Upper lobe of right lung (tissue), 1 donor: Measurements from ENCODE around the gene HTD2. TPM values are rescaled to one million over a fixed set of nuclear protein-coding genes. Genes with fewer than 3 reads are reported as not detected.

ENCODE experiments used
- ATAC-seq: fragments of 200-7000 bp; cut with Tn5 transposase; one replicate; pipeline ENCODE4 v1.9.1; 2020; ENCODE audit warnings: mild to moderate bottlenecking, moderate library complexity
- DNase-seq: peaks from one replicate; pipeline ENCODE4 v3.0.0-alpha.2; 2020
- H3K27ac ChIP-seq: fragments of 200-600 bp; one replicate; pipeline ENCODE4 v1.8.0; 2022
- H3K27me3 ChIP-seq: fragments of 200-600 bp; one replicate; pipeline ENCODE4 v1.8.0; 2022; ENCODE audit warnings: mild to moderate bottlenecking
- H3K36me3 ChIP-seq: fragments of 200-600 bp; one replicate; pipeline ENCODE4 v1.8.0; 2022
- H3K4me1 ChIP-seq: fragments of 200-600 bp; one replicate; pipeline ENCODE4 v1.8.0; 2022
- H3K4me3 ChIP-seq: fragments of 200-600 bp; one replicate; pipeline ENCODE4 v1.8.0; 2022; ENCODE audit warnings: mild to moderate bottlenecking
- H3K9me3 ChIP-seq: fragments of 200-600 bp; one replicate; pipeline ENCODE4 v1.8.0; 2022
- intact Hi-C: fragments of 100-400 bp; cut with DNase I; formaldehyde crosslinking; loops from one replicate; pipeline ENCODE4 v1.11.0; 2022
- total RNA-seq: library from RNA; stranded (reverse); fragmentation: NEBNext Ultra II Directional; extraction: Animal tissue kit (Norgen Biotek cat#: 25700); gene quantifications from one replicate; pipeline ENCODE4 v1.2.1, GENCODE V29; 2021
- TF ChIP-seq, protein P1 (sequence below): fragments of 200-600 bp; IDR thresholded peaks from one replicate; pipeline ENCODE4 v1.8.0; 2022; ENCODE audit warnings: antibody characterized with exemption
- donor health status: DM: no; HTN: yes; CAD: no; lungs with severe emphysema.

HTD2 gene
- total RNA-seq, 1 donor from 2014 or later: 6.2 TPM

DNA sequence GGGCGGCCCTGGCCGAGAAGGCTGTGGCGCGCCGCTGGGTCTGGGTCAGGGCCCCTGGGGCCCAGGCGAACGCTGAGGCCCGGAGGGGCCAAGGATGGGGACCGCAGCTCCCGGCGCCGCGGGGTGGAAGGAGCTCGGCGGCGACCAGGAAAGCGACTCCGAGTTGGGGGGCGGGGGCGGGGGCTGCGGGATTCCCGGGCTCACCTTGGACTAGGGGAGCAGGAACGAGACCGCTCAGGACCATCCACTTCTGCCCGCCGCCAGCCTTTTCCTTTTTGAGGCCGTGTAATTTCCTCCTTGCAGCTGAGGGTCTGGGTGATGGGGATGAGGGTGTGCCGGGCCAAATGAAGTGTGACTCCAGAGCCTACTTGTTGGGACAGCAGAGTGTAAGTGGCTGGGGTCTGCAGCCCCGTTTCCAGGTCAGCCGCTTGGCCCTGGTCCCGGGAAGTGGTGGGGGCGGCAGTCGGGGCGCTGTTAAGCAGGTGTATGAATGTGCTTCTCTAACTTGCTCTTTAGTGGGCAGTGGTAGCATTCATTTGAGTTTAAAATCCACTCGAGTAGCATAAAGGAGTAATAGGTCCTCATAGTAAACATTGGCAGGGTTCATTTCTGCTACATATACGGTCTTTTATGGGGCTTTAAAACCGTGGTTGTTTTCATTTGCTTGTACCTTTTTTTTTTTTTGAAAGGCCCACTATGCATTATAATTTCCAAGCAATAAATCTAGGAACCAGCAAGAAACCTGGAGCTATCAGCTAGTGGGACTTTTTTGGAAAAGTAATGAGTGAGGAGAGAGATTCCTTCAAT, 27.1 kb downstream of the HTD2 start:
- ATAC-seq: peak; percentile 4
- Histone ChIP-seq H3K27ac (peak overlapping the region; percentile 38), H3K36me3 (no peaks in the 10 kb centered on the region), H3K9me3 (no peaks in the 10 kb centered on the region), H3K4me1 (peaks cover 30% of the 10 kb centered on the region), H3K27me3 (no peaks in the 10 kb centered on the region), H3K4me3 (peak overlapping the region; percentile 85)
- TF ChIP-seq, protein P1, sequence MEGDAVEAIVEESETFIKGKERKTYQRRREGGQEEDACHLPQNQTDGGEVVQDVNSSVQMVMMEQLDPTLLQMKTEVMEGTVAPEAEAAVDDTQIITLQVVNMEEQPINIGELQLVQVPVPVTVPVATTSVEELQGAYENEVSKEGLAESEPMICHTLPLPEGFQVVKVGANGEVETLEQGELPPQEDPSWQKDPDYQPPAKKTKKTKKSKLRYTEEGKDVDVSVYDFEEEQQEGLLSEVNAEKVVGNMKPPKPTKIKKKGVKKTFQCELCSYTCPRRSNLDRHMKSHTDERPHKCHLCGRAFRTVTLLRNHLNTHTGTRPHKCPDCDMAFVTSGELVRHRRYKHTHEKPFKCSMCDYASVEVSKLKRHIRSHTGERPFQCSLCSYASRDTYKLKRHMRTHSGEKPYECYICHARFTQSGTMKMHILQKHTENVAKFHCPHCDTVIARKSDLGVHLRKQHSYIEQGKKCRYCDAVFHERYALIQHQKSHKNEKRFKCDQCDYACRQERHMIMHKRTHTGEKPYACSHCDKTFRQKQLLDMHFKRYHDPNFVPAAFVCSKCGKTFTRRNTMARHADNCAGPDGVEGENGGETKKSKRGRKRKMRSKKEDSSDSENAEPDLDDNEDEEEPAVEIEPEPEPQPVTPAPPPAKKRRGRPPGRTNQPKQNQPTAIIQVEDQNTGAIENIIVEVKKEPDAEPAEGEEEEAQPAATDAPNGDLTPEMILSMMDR: no peak
- intact Hi-C loops: loop anchor here (10.0 kb wide), 1 partner anchor 71 kb away; no protein-coding TSS in a partner anchor
- peak; percentile 66 for DNase-seq

DNA sequence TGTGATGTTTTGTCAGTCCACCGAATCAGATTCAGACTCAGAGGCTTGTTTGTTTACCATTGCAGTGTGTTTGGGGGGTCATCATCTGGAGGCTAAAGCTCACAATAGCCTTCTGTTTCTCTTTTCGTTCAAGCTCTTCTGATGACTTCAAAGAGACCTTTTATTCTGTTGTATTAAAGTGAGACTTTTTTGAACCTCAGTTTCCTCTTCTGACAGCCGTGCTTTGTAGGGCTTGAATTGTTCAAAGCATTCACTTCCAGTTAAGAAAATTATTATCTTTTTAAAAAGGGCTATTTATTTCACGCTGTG, 27.6 kb downstream of the HTD2 start:
- ATAC-seq: no peak
- Histone ChIP-seq H3K4me1 (peaks cover 30% of the 10 kb centered on the region), H3K9me3 (no peaks in the 10 kb centered on the region), H3K4me3 (peak overlapping the region; percentile 85), H3K27me3 (no peaks in the 10 kb centered on the region), H3K36me3 (no peaks in the 10 kb centered on the region), H3K27ac (peak overlapping the region; percentile 38)
- intact Hi-C loops: loop anchor here (10.0 kb wide), 1 partner anchor 71 kb away; no protein-coding TSS in a partner anchor
- TF ChIP-seq, protein P1: no peak
- DNase-seq: no peak

DNA sequence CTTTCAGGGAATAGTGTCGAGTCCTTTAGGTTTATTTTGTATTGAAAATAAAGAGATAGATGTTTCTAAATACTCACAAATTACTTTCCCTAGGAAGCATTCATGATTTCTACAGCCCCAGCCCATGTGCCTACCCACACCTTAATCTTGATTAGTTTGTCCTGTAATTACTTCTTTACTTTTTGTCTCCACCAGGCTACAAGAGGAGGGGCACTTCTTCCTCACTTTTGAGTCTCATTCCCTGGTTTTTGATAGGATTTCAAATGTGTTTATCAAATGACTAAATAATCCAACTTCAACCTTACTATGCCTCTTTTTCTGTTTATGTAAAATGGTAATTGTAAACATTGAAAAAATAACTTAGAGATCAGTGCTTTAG, 28.2 kb downstream of the HTD2 start:
- intact Hi-C loops: loop anchor here (10.0 kb wide), 1 partner anchor 70 kb away; no protein-coding TSS in a partner anchor
- DNase-seq: no peak
- H3K27ac ChIP-seq: peak overlapping the region; percentile 4

DNA sequence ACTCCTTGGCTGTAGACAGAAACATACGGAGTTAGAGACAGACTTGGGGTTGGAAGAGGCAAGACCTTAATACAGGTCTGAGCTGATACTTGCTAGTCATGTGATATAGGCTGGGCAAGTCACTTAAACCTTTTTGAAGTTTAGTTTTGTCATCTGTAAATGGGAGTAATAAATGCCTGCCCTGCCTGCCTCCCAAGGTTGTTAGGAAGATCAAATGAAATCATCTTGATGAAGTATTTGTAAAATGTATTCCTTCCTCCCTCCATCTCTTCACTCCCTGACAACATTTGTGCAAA, 29.3 kb downstream of the HTD2 start:
- Histone ChIP-seq H3K4me1 (peaks cover 30% of the 10 kb centered on the region), H3K9me3 (no peaks in the 10 kb centered on the region), H3K27ac (peak overlapping the region; percentile 77), H3K36me3 (no peaks in the 10 kb centered on the region), H3K27me3 (no peaks in the 10 kb centered on the region), H3K4me3 (peak overlapping the region; percentile 8)
- intact Hi-C loops: loop anchor here (10.0 kb wide), 1 partner anchor 69 kb away; no protein-coding TSS in a partner anchor
- no peak for DNase-seq
- ATAC-seq: no peak
- TF ChIP-seq, protein P1: no peak

More for the DNA sequence above, 28.2 kb downstream of the HTD2 start:
- H3K4me3 ChIP-seq: peak overlapping the region; percentile 85
- H3K36me3 ChIP-seq: no peaks in the 10 kb centered on the region
- TF ChIP-seq, protein P1: no peak
- peaks cover 30% of the 10 kb centered on the region for H3K4me1 ChIP-seq
- H3K27me3 ChIP-seq: no peaks in the 10 kb centered on the region
- H3K9me3 ChIP-seq: no peaks in the 10 kb centered on the region
- no peak for ATAC-seq

DNA sequence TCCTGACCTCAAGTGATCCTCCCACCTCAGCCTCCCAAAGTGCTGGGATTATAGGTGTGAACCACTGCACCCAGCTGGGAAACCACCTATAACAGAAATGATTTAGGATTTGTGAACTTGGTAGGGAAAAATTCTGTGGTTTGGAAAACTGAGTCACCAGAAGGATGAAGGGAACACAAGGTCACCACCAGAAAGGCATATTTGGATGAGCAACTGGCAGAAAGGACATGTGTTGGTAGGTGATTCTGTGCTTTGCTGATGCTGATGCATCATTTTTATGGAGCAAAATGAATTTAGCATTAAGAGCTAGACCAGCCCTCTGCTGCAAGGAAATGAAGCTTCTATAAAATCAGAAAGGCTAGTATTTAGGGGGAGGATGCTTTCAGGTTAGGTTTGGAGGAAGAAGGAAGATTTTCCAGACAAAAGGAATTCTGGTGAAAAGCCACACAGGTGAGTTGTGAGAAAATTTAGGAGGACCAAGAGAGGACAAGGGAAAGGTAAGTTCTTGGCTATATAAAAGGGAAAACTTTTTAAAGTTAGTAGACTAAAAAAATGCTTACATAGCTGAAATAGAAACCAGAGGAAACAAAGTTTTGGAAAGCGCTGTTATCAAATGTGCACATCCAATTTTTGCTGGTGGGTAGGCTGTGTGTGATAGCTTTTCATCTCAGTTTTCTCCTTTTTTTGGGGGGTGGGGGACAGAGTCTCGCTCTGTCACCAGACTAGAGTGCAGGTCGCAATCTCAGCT, 30.0 kb downstream of the HTD2 start:
- intact Hi-C loops: loop anchor here (10.0 kb wide), 1 partner anchor 68 kb away; no protein-coding TSS in a partner anchor
- Histone ChIP-seq H3K27ac (no peak overlapping the region), H3K9me3 (no peaks in the 10 kb centered on the region), H3K36me3 (no peaks in the 10 kb centered on the region), H3K4me1 (peaks cover 30% of the 10 kb centered on the region), H3K4me3 (no peak overlapping the region), H3K27me3 (no peaks in the 10 kb centered on the region)
- DNase-seq: no peak
- TF ChIP-seq, protein P1: no peak
- ATAC-seq: no peak
